Astrocyte (in vitro differentiated cells and primary cell): ENCODE measurements around the gene CSNK1A1L. TPM values are rescaled to one million over a fixed set of nuclear protein-coding genes. Genes with fewer than 3 reads are reported as not detected.

Experiments
- DNase-seq: peaks from one replicate; pipeline ENCODE4 v3.0.0-alpha.2; 2010; ENCODE audit warnings: low read depth
- FAIRE-seq: peaks from 2 replicates; lab custom pipeline; 2011; peaks lifted over from hg19 to GRCh38; lab: Jason Lieb, UNC
- H2AFZ ChIP-seq: 2 replicates; pipeline ENCODE4 v1.6.0; 2012; ENCODE audit warnings: low read depth, low read length, inconsistent platforms
- H3K27ac ChIP-seq: 2 replicates; pipeline ENCODE4 v1.5.1; 2011; ENCODE audit warnings: low read depth, low read length, inconsistent platforms
- H3K27me3 ChIP-seq: 2 replicates; pipeline ENCODE4 v1.6.0; 2011; ENCODE audit warnings: low read length, inconsistent platforms; ENCODE audit not compliant: insufficient read depth
- H3K36me3 ChIP-seq: 2 replicates; pipeline ENCODE4 v1.5.1; 2011; ENCODE audit warnings: low read length, inconsistent platforms; ENCODE audit not compliant: insufficient read depth
- H3K4me1 ChIP-seq: 2 replicates; pipeline ENCODE4 v1.5.1; 2011; ENCODE audit warnings: low read length, inconsistent platforms; ENCODE audit not compliant: insufficient read depth
- H3K4me2 ChIP-seq: 2 replicates; pipeline ENCODE4 v1.6.0; 2012; ENCODE audit warnings: low read length, inconsistent platforms
- H3K4me3 ChIP-seq: 2 replicates; pipeline ENCODE4 v1.5.1; 2011; ENCODE audit warnings: low read depth, mild to moderate bottlenecking, low read length, inconsistent platforms; ENCODE audit not compliant: insufficient read depth
- H3K79me2 ChIP-seq: 2 replicates; pipeline ENCODE4 v1.6.0; 2012; ENCODE audit warnings: mild to moderate bottlenecking, low read length, inconsistent platforms; ENCODE audit not compliant: insufficient read depth
- H3K9ac ChIP-seq: 2 replicates; pipeline ENCODE4 v1.6.0; 2012; ENCODE audit warnings: mild to moderate bottlenecking, low read length, inconsistent platforms
- H3K9me3 ChIP-seq: 2 replicates; pipeline ENCODE4 v1.5.1; 2012; ENCODE audit warnings: low read depth, mild to moderate bottlenecking, low read length, inconsistent platforms; ENCODE audit not compliant: insufficient read depth
- H4K20me1 ChIP-seq: 2 replicates; pipeline ENCODE4 v1.6.0; 2012; ENCODE audit warnings: low read length, inconsistent platforms; ENCODE audit not compliant: insufficient read depth
- H3K27ac Mint-ChIP-seq: one replicate; pipeline ENCODE4 v1.8.0; 2021; ENCODE audit warnings: mild to moderate bottlenecking, mixed read lengths; ENCODE audit not compliant: unreplicated experiment
- H3K27me3 Mint-ChIP-seq: one replicate; pipeline ENCODE4 v1.8.0; 2021; ENCODE audit warnings: low read depth, mixed read lengths; ENCODE audit not compliant: unreplicated experiment
- H3K36me3 Mint-ChIP-seq: one replicate; pipeline ENCODE4 v1.8.0; 2021; ENCODE audit warnings: low read depth, mixed read lengths; ENCODE audit not compliant: unreplicated experiment
- H3K4me1 Mint-ChIP-seq: one replicate; pipeline ENCODE4 v1.8.0; 2021; ENCODE audit warnings: low read depth, mixed read lengths; ENCODE audit not compliant: unreplicated experiment
- H3K4me3 Mint-ChIP-seq: one replicate; pipeline ENCODE4 v1.8.0; 2021; ENCODE audit warnings: mild to moderate bottlenecking, moderate library complexity, mixed read lengths; ENCODE audit not compliant: unreplicated experiment
- H3K9me3 Mint-ChIP-seq: one replicate; pipeline ENCODE4 v1.8.0; 2021; ENCODE audit warnings: mild to moderate bottlenecking, mixed read lengths; ENCODE audit not compliant: unreplicated experiment
- CTCF ChIP-seq: IDR thresholded peaks from 2 replicates; pipeline ENCODE4 v1.5.1; 2011; ENCODE audit warnings: low read depth, mild to moderate bottlenecking, inconsistent platforms, low read length, moderate library complexity; ENCODE audit not compliant: insufficient read depth
- EZH2 ChIP-seq: IDR thresholded peaks from 2 replicates; pipeline ENCODE4 v1.6.1; 2012; ENCODE audit warnings: mild to moderate bottlenecking, low read length, inconsistent platforms; ENCODE audit not compliant: insufficient read depth
- total RNA-seq: library from RNA; stranded (reverse); gene quantifications from 2 replicates; pipeline ENCODE4 v1.2.1, GENCODE V29; 2021

CSNK1A1L gene
- total RNA-seq, 1 donor from 2014 or later: not detected

GRCh38 chr13:37069597-37070103 lies 35.8 kb downstream of the CSNK1A1L start:
- H3K27ac Mint-ChIP-seq: no peak overlapping the region

GRCh38 chr13:37068962-37069361 lies 36.5 kb downstream of the CSNK1A1L start:
- TF ChIP-seq CTCF: peak; percentile 16
- no peak for TF ChIP-seq EZH2
- Mint-ChIP-seq H3K4me1 (no peaks in the 10 kb centered on the region), H3K4me3 (no peak overlapping the region), H3K9me3 (no peaks in the 10 kb centered on the region), H3K36me3 (no peaks in the 10 kb centered on the region), H3K27ac (no peak overlapping the region), H3K27me3 (peaks cover 5% of the 10 kb centered on the region)
- H3K9me3 ChIP-seq: no peaks in the 10 kb centered on the region
- no peak overlapping the region for H3K27ac ChIP-seq
- H3K4me2 ChIP-seq: no peak overlapping the region
- no peaks in the 10 kb centered on the region for H4K20me1 ChIP-seq
- H3K4me1 ChIP-seq: no peaks in the 10 kb centered on the region
- H3K27me3 ChIP-seq: no peaks in the 10 kb centered on the region
- H3K79me2 ChIP-seq: no peaks in the 10 kb centered on the region
- no peak overlapping the region for H2AFZ ChIP-seq
- peak; percentile 62 for FAIRE-seq
- H3K9ac ChIP-seq: no peak overlapping the region
- DNase-seq: no peak
- no peaks in the 10 kb centered on the region for H3K36me3 ChIP-seq
- H3K4me3 ChIP-seq: no peak overlapping the region

More at GRCh38 chr13:37069597-37070103, 35.8 kb downstream of the CSNK1A1L start:
- peaks cover 5% of the 10 kb centered on the region for H3K27me3 Mint-ChIP-seq
- no peaks in the 10 kb centered on the region for H3K36me3 ChIP-seq
- H2AFZ ChIP-seq: no peak overlapping the region
- no peaks in the 10 kb centered on the region for H3K4me1 Mint-ChIP-seq
- H3K27me3 ChIP-seq: no peaks in the 10 kb centered on the region
- no peaks in the 10 kb centered on the region for H3K79me2 ChIP-seq
- TF ChIP-seq CTCF: no peak
- TF ChIP-seq EZH2: no peak
- no peak overlapping the region for H3K4me3 Mint-ChIP-seq
- H3K9me3 Mint-ChIP-seq: no peaks in the 10 kb centered on the region
- no peak overlapping the region for H3K27ac ChIP-seq
- H3K4me1 ChIP-seq: no peaks in the 10 kb centered on the region
- H3K9me3 ChIP-seq: no peaks in the 10 kb centered on the region
- H4K20me1 ChIP-seq: no peaks in the 10 kb centered on the region
- no peaks in the 10 kb centered on the region for H3K36me3 Mint-ChIP-seq
- no peak overlapping the region for H3K9ac ChIP-seq
- H3K4me3 ChIP-seq: no peak overlapping the region
- no peak overlapping the region for H3K4me2 ChIP-seq
- FAIRE-seq (no peak), DNase-seq (no peak)

GRCh38 chr13:37067874-37068273 lies 37.6 kb downstream of the CSNK1A1L start:
- Histone ChIP-seq H3K4me2 (no peak overlapping the region), H3K4me3 (no peak overlapping the region), H3K36me3 (no peaks in the 10 kb centered on the region), H4K20me1 (no peaks in the 10 kb centered on the region), H3K9me3 (no peaks in the 10 kb centered on the region), H3K79me2 (no peaks in the 10 kb centered on the region), H3K4me1 (no peaks in the 10 kb centered on the region), H3K9ac (no peak overlapping the region), H3K27ac (no peak overlapping the region), H3K27me3 (no peaks in the 10 kb centered on the region), H2AFZ (no peak overlapping the region)
- Mint-ChIP-seq H3K9me3 (no peaks in the 10 kb centered on the region), H3K4me1 (no peaks in the 10 kb centered on the region), H3K36me3 (no peaks in the 10 kb centered on the region), H3K27me3 (peaks cover 5% of the 10 kb centered on the region), H3K4me3 (no peak overlapping the region), H3K27ac (no peak overlapping the region)
- DNase-seq (no peak), FAIRE-seq (no peak)
- TF ChIP-seq CTCF (no peak), EZH2 (no peak)
